Measurements from ENCODE around the gene MAN2B2. TPM values are rescaled to one million over a fixed set of nuclear protein-coding genes. Genes with fewer than 3 reads are reported as not detected.
A peak's percentile ranks its signal among the peaks of the same experiment; 100 is the strongest.

The MAN2B2 gene
- total RNA-seq, 4 donors from 2014 or later, result 3.3 to 5.6 (median 4.5) TPM

GRCh38 chr4:6560416-6561172 is 14.4 kb upstream of the MAN2B2 start:
- Histone ChIP-seq H3K27ac (no peak overlapping the region), H3K9me3 (no peaks in the 10 kb centered on the region), H3K27me3 (peaks cover 48 to 63% (median 61%) of the 10 kb centered on the region in 3 donors), H3K4me1 (peaks cover 0 to 10% of the 10 kb centered on the region in 2 donors), H3K36me3 (no peaks in the 10 kb centered on the region), H3K4me3 (no peak overlapping the region)
- in situ Hi-C loops (cut with MboI; ENCODE audit: low sequenced_read_pairs in 4 of 4) (no loop called here), intact Hi-C loops (cut with DNase I; ENCODE audit: low total_unique reads) (no loop called here)
- TF ChIP-seq CTCF (IDR thresholded peaks at IDR 0.05 in 4 of 5, conservative IDR thresholded peaks at IDR 0.05 in 1 of 5), result no peak
- TF ChIP-seq POLR2A (IDR thresholded peaks at IDR 0.05), result no peak
- ATAC-seq (no peak), DNase-seq (no peak)

- Histone ChIP-seq H3K36me3 (no peaks in the 10 kb centered on the region), H3K27me3 (peaks cover 51 to 61% (median 58%) of the 10 kb centered on the region in 3 donors), H3K27ac (no peak overlapping the region), H3K4me3 (no peak overlapping the region), H3K4me1 (peaks cover 0 to 10% of the 10 kb centered on the region in 2 donors), H3K9me3 (no peaks in the 10 kb centered on the region)
- TF ChIP-seq POLR2A (IDR thresholded peaks at IDR 0.05) (no peak), CTCF (IDR thresholded peaks at IDR 0.05 in 4 of 5, conservative IDR thresholded peaks at IDR 0.05 in 1 of 5) (no peak)
- DNase-seq (no peak), ATAC-seq (no peak)
- intact Hi-C loops (cut with DNase I; ENCODE audit: low total_unique reads), result no loop called here
- in situ Hi-C loops (cut with MboI; ENCODE audit: low sequenced_read_pairs in 4 of 4), result no loop called here
These were observed 13.8 kb upstream of the MAN2B2 start for GRCh38 chr4:6561173-6561516.

GRCh38 chr4:6561706-6562371 is 13.2 kb upstream of the MAN2B2 start:
- no peak for DNase-seq
- ATAC-seq, result no peak
- in situ Hi-C loops (cut with MboI; ENCODE audit: low sequenced_read_pairs in 4 of 4), result no loop called here
- Histone ChIP-seq H3K4me3 (no peak overlapping the region), H3K27me3 (peaks cover 44 to 59% (median 54%) of the 10 kb centered on the region in 3 donors), H3K36me3 (no peaks in the 10 kb centered on the region), H3K9me3 (no peaks in the 10 kb centered on the region), H3K4me1 (peaks cover 0 to 10% of the 10 kb centered on the region in 2 donors), H3K27ac (no peak overlapping the region)
- no peak for TF ChIP-seq CTCF (IDR thresholded peaks at IDR 0.05 in 4 of 5, conservative IDR thresholded peaks at IDR 0.05 in 1 of 5)
- intact Hi-C loops (cut with DNase I; ENCODE audit: low total_unique reads), result no loop called here

GRCh38 chr4:6562931-6563901 is 11.8 kb upstream of the MAN2B2 start:
- ATAC-seq (no peak), DNase-seq (no peak)
- Histone ChIP-seq H3K9me3 (no peaks in the 10 kb centered on the region), H3K36me3 (no peaks in the 10 kb centered on the region), H3K4me1 (peaks cover 0 to 10% of the 10 kb centered on the region in 2 donors), H3K4me3 (peak overlapping the region; percentile 34 to 52 (median 46)), H3K27ac (no peak overlapping the region), H3K27me3 (peaks cover 37 to 55% (median 52%) of the 10 kb centered on the region in 3 donors)
- in situ Hi-C loops (cut with MboI; ENCODE audit: low sequenced_read_pairs in 4 of 4), result no loop called here
- TF ChIP-seq CTCF (IDR thresholded peaks at IDR 0.05 in 4 of 5, conservative IDR thresholded peaks at IDR 0.05 in 1 of 5), result no peak
- TF ChIP-seq POLR2A (IDR thresholded peaks at IDR 0.05), result no peak
- intact Hi-C loops (cut with DNase I; ENCODE audit: low total_unique reads), result no loop called here
